ENCODE measurements around the gene ERP44.

- no peak for TF ChIP-seq CTCF (IDR thresholded peaks at IDR 0.05)
- no peak for TF ChIP-seq POLR2AphosphoS5 (IDR thresholded peaks at IDR 0.05; ENCODE audit: low read depth, low read length)
Measured at GRCh38 chr9:100064872-100065581, 33.8 kb downstream of the ERP44 start.

All from SK-N-SH (cell line).